DOHH2 (cell line): ENCODE measurements around the gene DCDC2C.

ENCODE experiments used
- H3F3A ChIP-seq: fragments of 200-600 bp; sonication (generic), shearing (Covaris generic); 2 replicates; pipeline ENCODE4 v1.6.0; 2016; ENCODE audit warnings: antibody characterized with exemption, mild to moderate bottlenecking; ENCODE audit not compliant: control insufficient read depth, insufficient read depth
- H3K27ac ChIP-seq: fragments of 200-600 bp; sonication (generic); 2 replicates; pipeline ENCODE4 v1.5.1; 2014; ENCODE audit warnings: low read depth, mild to moderate bottlenecking, low read length, moderate library complexity
- H3K27me3 ChIP-seq: fragments of 200-600 bp; sonication (generic); 2 replicates; pipeline ENCODE4 v1.6.1; 2014; ENCODE audit warnings: mild to moderate bottlenecking, low read length, mixed read lengths; ENCODE audit not compliant: control insufficient read depth
- H3K36me3 ChIP-seq: fragments of 200-600 bp; sonication (generic); 2 replicates; pipeline ENCODE4 v1.6.1; 2014; ENCODE audit warnings: mild to moderate bottlenecking, low read length, moderate library complexity, mixed read lengths; ENCODE audit not compliant: control insufficient read depth
- H3K4me1 ChIP-seq: fragments of 200-600 bp; sonication (generic); 2 replicates; pipeline ENCODE4 v1.6.1; 2014; ENCODE audit warnings: mild to moderate bottlenecking, low read length, mixed read lengths; ENCODE audit not compliant: control insufficient read depth
- H3K4me2 ChIP-seq: fragments of 200-600 bp; sonication (generic); 2 replicates; pipeline ENCODE4 v1.6.0; 2014; ENCODE audit warnings: mild to moderate bottlenecking, low read length, moderate library complexity
- H3K4me3 ChIP-seq: fragments of 200-600 bp; sonication (generic); 2 replicates; pipeline ENCODE4 v1.5.1; 2014; ENCODE audit warnings: mild to moderate bottlenecking, low read length, mixed read lengths
- H3K79me2 ChIP-seq: fragments of 200-600 bp; sonication (generic); 2 replicates; pipeline ENCODE4 v1.6.1; 2014; ENCODE audit warnings: mild to moderate bottlenecking, low read length, mixed read lengths; ENCODE audit not compliant: control insufficient read depth
- H3K9me2 ChIP-seq: fragments of 200-600 bp; sonication (generic); replicated peaks from 2 replicates; pipeline ENCODE4 v1.6.1; 2014; ENCODE audit warnings: mild to moderate bottlenecking, low read length, mixed read lengths; ENCODE audit not compliant: control insufficient read depth
- H3K9me3 ChIP-seq: fragments of 200-600 bp; sonication (generic); 2 replicates; pipeline ENCODE4 v1.6.1; 2014; ENCODE audit warnings: antibody characterized with exemption, low read length, mixed read lengths; ENCODE audit not compliant: control insufficient read depth, insufficient read depth
- H4K20me1 ChIP-seq: fragments of 200-600 bp; sonication (generic); 2 replicates; pipeline ENCODE4 v1.6.0; 2014; ENCODE audit warnings: low read depth, mild to moderate bottlenecking, antibody characterized with exemption, low read length, moderate library complexity; ENCODE audit not compliant: control insufficient read depth, insufficient read depth
- EZH2phosphoT487 ChIP-seq: fragments of 200-600 bp; sonication (generic); IDR thresholded peaks from 2 replicates; pipeline ENCODE4 v1.6.1; 2017; ENCODE audit warnings: borderline replicate concordance, mild to moderate bottlenecking, antibody characterized with exemption, low read length, moderate library complexity, mixed read lengths
- TF ChIP-seq, protein P1 (sequence below): fragments of 200-600 bp; sonication (generic); IDR thresholded peaks from one replicate; pipeline ENCODE4 v1.5.1; 2014; ENCODE audit warnings: antibody characterized with exemption, mild to moderate bottlenecking, low read depth, low read length; ENCODE audit not compliant: poor library complexity, severe bottlenecking

The DCDC2C gene

DNA sequence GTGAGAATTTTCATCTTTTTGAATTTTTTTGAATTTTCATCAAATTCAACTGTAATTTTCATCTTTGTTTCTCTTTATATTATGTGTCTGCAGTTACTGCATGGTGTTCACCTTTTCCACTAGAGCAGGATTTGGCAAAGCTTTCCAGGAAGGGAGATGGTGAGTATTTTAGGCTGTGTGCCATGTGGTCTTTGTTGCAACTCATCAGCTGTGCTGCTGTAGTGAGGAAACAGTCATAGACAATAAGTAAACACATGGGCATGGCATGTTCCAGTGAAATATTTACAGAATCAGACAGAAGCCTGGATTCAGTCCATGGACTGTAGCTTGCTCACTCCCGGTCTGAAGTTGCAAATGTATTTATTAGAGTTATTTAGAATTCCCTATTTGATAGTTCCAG, 120.4 kb downstream of the DCDC2C start:
- H3K27ac ChIP-seq, result no peak overlapping the region
- no peak overlapping the region for H3K4me3 ChIP-seq
- H3K9me2 ChIP-seq, result no peaks in the 10 kb centered on the region
- H3K79me2 ChIP-seq, result no peaks in the 10 kb centered on the region
- no peak for TF ChIP-seq EZH2phosphoT487
- TF ChIP-seq, protein P1, sequence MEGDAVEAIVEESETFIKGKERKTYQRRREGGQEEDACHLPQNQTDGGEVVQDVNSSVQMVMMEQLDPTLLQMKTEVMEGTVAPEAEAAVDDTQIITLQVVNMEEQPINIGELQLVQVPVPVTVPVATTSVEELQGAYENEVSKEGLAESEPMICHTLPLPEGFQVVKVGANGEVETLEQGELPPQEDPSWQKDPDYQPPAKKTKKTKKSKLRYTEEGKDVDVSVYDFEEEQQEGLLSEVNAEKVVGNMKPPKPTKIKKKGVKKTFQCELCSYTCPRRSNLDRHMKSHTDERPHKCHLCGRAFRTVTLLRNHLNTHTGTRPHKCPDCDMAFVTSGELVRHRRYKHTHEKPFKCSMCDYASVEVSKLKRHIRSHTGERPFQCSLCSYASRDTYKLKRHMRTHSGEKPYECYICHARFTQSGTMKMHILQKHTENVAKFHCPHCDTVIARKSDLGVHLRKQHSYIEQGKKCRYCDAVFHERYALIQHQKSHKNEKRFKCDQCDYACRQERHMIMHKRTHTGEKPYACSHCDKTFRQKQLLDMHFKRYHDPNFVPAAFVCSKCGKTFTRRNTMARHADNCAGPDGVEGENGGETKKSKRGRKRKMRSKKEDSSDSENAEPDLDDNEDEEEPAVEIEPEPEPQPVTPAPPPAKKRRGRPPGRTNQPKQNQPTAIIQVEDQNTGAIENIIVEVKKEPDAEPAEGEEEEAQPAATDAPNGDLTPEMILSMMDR, result no peak
- H3F3A ChIP-seq, result no peaks in the 10 kb centered on the region
- H3K9me3 ChIP-seq, result no peaks in the 10 kb centered on the region
- H3K27me3 ChIP-seq, result no peaks in the 10 kb centered on the region
- no peaks in the 10 kb centered on the region for H3K36me3 ChIP-seq
- H4K20me1 ChIP-seq, result no peaks in the 10 kb centered on the region
- H3K4me1 ChIP-seq, result no peaks in the 10 kb centered on the region
- H3K4me2 ChIP-seq, result no peak overlapping the region

DNA sequence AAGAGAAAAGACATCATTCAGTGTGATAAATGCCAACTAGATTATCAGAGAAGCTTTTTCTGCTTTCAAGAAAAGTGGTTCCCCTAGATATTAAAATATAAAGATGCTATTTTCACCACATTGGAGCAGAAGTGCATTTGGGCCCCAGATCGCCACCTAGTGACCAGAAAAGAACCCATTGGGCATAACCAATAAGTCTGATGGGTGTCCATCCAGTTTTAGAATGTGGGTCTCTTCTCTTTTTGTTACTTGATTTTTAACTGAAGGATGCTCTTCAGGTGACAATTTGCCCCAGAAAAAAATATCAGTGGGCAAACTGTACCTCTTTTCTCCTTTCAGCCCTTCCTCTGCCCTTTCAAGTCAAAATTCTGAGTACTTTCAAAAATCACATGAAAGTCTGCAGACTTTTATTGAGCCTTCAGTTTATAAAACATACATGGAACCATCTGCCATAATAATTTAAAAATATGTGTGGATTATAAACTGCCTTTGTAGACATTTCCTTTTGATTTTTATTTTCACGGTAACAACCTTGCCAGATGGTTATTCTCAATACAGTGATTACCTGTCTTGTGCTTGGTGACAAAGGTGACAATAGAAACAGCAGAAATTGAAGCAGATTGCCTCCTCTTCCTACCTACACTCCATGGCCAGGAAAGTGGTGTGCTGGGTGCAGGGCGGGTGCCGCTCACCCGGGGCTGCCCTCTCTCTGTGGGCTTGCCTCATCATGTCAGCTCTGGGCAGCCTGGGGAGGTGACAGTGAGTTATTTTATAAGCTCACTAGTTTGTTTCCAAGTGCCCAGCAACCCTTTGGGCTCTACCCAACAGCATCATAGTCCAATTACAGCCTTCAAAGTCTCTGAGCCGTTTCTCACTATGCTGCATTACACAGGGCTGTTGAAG, 124.5 kb downstream of the DCDC2C start:
- H3K9me3 ChIP-seq, result no peaks in the 10 kb centered on the region
- H3F3A ChIP-seq, result no peaks in the 10 kb centered on the region
- TF ChIP-seq, protein P1, result peak; percentile 79
- TF ChIP-seq EZH2phosphoT487, result no peak
- H4K20me1 ChIP-seq, result no peaks in the 10 kb centered on the region
- no peak overlapping the region for H3K4me2 ChIP-seq
- H3K27me3 ChIP-seq, result no peaks in the 10 kb centered on the region
- H3K27ac ChIP-seq, result no peak overlapping the region
- H3K4me1 ChIP-seq, result no peaks in the 10 kb centered on the region
- no peaks in the 10 kb centered on the region for H3K36me3 ChIP-seq
- H3K9me2 ChIP-seq, result no peaks in the 10 kb centered on the region
- no peak overlapping the region for H3K4me3 ChIP-seq
- H3K79me2 ChIP-seq, result no peaks in the 10 kb centered on the region

GRCh38 chr2:3830796-3831195, 127.4 kb downstream of the DCDC2C start:
- Histone ChIP-seq H3K9me2 (no peaks in the 10 kb centered on the region), H3K36me3 (no peaks in the 10 kb centered on the region)
- TF ChIP-seq, protein P1, result no peak
- no peak for TF ChIP-seq EZH2phosphoT487

More at GRCh38 chr2:3830796-3831195, 127.4 kb downstream of the DCDC2C start:
- Histone ChIP-seq H3K79me2 (no peaks in the 10 kb centered on the region), H3K4me2 (no peak overlapping the region), H3K27me3 (no peaks in the 10 kb centered on the region), H3K4me3 (no peak overlapping the region), H3K4me1 (no peaks in the 10 kb centered on the region), H3F3A (no peaks in the 10 kb centered on the region), H3K27ac (no peak overlapping the region), H4K20me1 (no peaks in the 10 kb centered on the region), H3K9me3 (no peaks in the 10 kb centered on the region)
